T-helper 17 cell (primary cell): ENCODE measurements around the gene WDR89. TPM values are rescaled to one million over a fixed set of nuclear protein-coding genes. Genes with fewer than 3 reads are reported as not detected.
"Not testable (repeated sequence)": the region's sequence is repeated elsewhere in the genome, so short reads cannot be mapped to it uniquely, and the experiment has no call there.

ENCODE experiments used
- ATAC-seq: fragments of 150-1000 bp; cut with Tn5 transposase; 2 replicates; pipeline ENCODE4 v1.10.0; 2021; ENCODE audit warnings: mild to moderate bottlenecking, moderate library complexity
- DNase-seq, 3 donors: peaks; one replicate each; pipeline versions ENCODE4 v3.0.0 to v3.0.0-alpha.2; 2020 to 2021
- H3K9me3 ChIP-seq: one replicate; pipeline ENCODE4 v1.7.0; 2013; ENCODE audit warnings: low read length, mild to moderate bottlenecking; ENCODE audit not compliant: control insufficient read depth, poor library complexity, severe bottlenecking
- H3K27ac Mint-ChIP-seq: one replicate; pipeline ENCODE4 v1.8.0; 2022; ENCODE audit warnings: mild to moderate bottlenecking, moderate library complexity, mixed read lengths
- H3K27me3 Mint-ChIP-seq: one replicate; pipeline ENCODE4 v1.8.0; 2022; ENCODE audit warnings: mixed read lengths
- H3K36me3 Mint-ChIP-seq: one replicate; pipeline ENCODE4 v1.8.0; 2022; ENCODE audit warnings: low read depth, mixed read lengths
- H3K4me1 Mint-ChIP-seq: one replicate; pipeline ENCODE4 v1.8.0; 2022; ENCODE audit warnings: mild to moderate bottlenecking, mixed read lengths
- H3K4me3 Mint-ChIP-seq: one replicate; pipeline ENCODE4 v1.8.0; 2022; ENCODE audit warnings: mild to moderate bottlenecking, moderate library complexity, mixed read lengths
- total RNA-seq, 4 donors: library from RNA in 2 of 4; stranded (reverse) in 2 of 4; gene quantifications; one replicate each; pipeline ENCODE4 v1.2.3 and lab custom pipeline; 2022 to 2026

Gene WDR89
- total RNA-seq, 2 donors from 2014 or later: 12.1 to 13.5 TPM

GRCh38 chr14:63604626-63605025 is 37.0 kb downstream of the WDR89 start:
- no peak for ATAC-seq
- peaks cover 6% of the 10 kb centered on the region for H3K36me3 Mint-ChIP-seq
- no peak for DNase-seq
- H3K9me3 ChIP-seq: no peaks in the 10 kb centered on the region
- no peak overlapping the region for H3K27ac Mint-ChIP-seq
- H3K4me3 Mint-ChIP-seq: no peak overlapping the region
- H3K27me3 Mint-ChIP-seq: no peaks in the 10 kb centered on the region
- peaks cover 13% of the 10 kb centered on the region for H3K4me1 Mint-ChIP-seq

- peak overlapping the region; percentile 19 for H3K27ac Mint-ChIP-seq
These were observed 37.9 kb downstream of the WDR89 start for GRCh38 chr14:63603749-63604277.

GRCh38 chr14:63598807-63599206 is 42.9 kb downstream of the WDR89 start:
- no peak overlapping the region for H3K27ac Mint-ChIP-seq
- no peak overlapping the region for H3K4me3 Mint-ChIP-seq
- ATAC-seq (no peak), DNase-seq (no peak)
- peaks cover 3% of the 10 kb centered on the region for H3K4me1 Mint-ChIP-seq
- H3K9me3 ChIP-seq: no peaks in the 10 kb centered on the region
- H3K27me3 Mint-ChIP-seq: no peaks in the 10 kb centered on the region
- peaks cover 14% of the 10 kb centered on the region for H3K36me3 Mint-ChIP-seq

More at GRCh38 chr14:63603749-63604277, 37.9 kb downstream of the WDR89 start:
- H3K9me3 ChIP-seq: no peaks in the 10 kb centered on the region
- Mint-ChIP-seq H3K27me3 (no peaks in the 10 kb centered on the region), H3K36me3 (peaks cover 8% of the 10 kb centered on the region), H3K4me3 (no peak overlapping the region), H3K4me1 (peaks cover 13% of the 10 kb centered on the region)
- ATAC-seq: no peak
- DNase-seq: no peak

GRCh38 chr14:63596998-63597658 is 44.5 kb downstream of the WDR89 start:
- no peak for DNase-seq
- no peak overlapping the region for H3K4me3 Mint-ChIP-seq
- peaks cover 10% of the 10 kb centered on the region for H3K36me3 Mint-ChIP-seq
- ATAC-seq: no peak
- H3K27me3 Mint-ChIP-seq: no peaks in the 10 kb centered on the region
- peak overlapping the region; percentile 10 for H3K27ac Mint-ChIP-seq
- H3K4me1 Mint-ChIP-seq: no peaks in the 10 kb centered on the region
- no peaks in the 10 kb centered on the region for H3K9me3 ChIP-seq

- H3K4me3 Mint-ChIP-seq: no peak overlapping the region
- H3K4me1 Mint-ChIP-seq: no peaks in the 10 kb centered on the region
- no peak for DNase-seq
- no peaks in the 10 kb centered on the region for H3K27me3 Mint-ChIP-seq
- H3K36me3 Mint-ChIP-seq: peaks cover 8% of the 10 kb centered on the region
- no peaks in the 10 kb centered on the region for H3K9me3 ChIP-seq
- ATAC-seq: no peak
- no peak overlapping the region for H3K27ac Mint-ChIP-seq
These were observed 47.0 kb downstream of the WDR89 start for GRCh38 chr14:63594455-63595372.

- not testable (repeated sequence) for H3K4me3 Mint-ChIP-seq, DNase-seq, H3K27ac Mint-ChIP-seq, H3K4me1 Mint-ChIP-seq, H3K36me3 Mint-ChIP-seq, ATAC-seq, H3K9me3 ChIP-seq
- peaks cover 13% of the 10 kb centered on the region for H3K27me3 Mint-ChIP-seq
These were observed 58.6 kb downstream of the WDR89 start for GRCh38 chr14:63583046-63583445.

GRCh38 chr14:63581491-63581890 is 60.2 kb downstream of the WDR89 start:
- DNase-seq: no peak
- Mint-ChIP-seq H3K27ac (no peak overlapping the region), H3K4me3 (no peak overlapping the region), H3K4me1 (peaks cover 3% of the 10 kb centered on the region), H3K27me3 (peaks cover 17% of the 10 kb centered on the region), H3K36me3 (no peaks in the 10 kb centered on the region)
- no peaks in the 10 kb centered on the region for H3K9me3 ChIP-seq
- ATAC-seq: no peak

GRCh38 chr14:63578300-63578699 is 63.4 kb downstream of the WDR89 start:
- Mint-ChIP-seq H3K4me1 (peaks cover 3% of the 10 kb centered on the region), H3K36me3 (no peaks in the 10 kb centered on the region), H3K27me3 (peaks cover 23% of the 10 kb centered on the region), H3K4me3 (no peak overlapping the region), H3K27ac (no peak overlapping the region)
- ATAC-seq: no peak
- H3K9me3 ChIP-seq: no peaks in the 10 kb centered on the region
- DNase-seq: no peak

GRCh38 chr14:63573581-63573980 is 68.1 kb downstream of the WDR89 start:
- Mint-ChIP-seq H3K4me1 (no peaks in the 10 kb centered on the region), H3K36me3 (no peaks in the 10 kb centered on the region), H3K27me3 (peaks cover 14% of the 10 kb centered on the region), H3K27ac (no peak overlapping the region), H3K4me3 (no peak overlapping the region)
- no peak for DNase-seq
- no peaks in the 10 kb centered on the region for H3K9me3 ChIP-seq
- no peak for ATAC-seq

GRCh38 chr14:63565448-63565847 is 76.2 kb downstream of the WDR89 start:
- no peak overlapping the region for H3K27ac Mint-ChIP-seq
- no peak for DNase-seq
- H3K27me3 Mint-ChIP-seq: peaks cover 25% of the 10 kb centered on the region

GRCh38 chr14:63564318-63564717 is 77.4 kb downstream of the WDR89 start:
- no peak for DNase-seq
- ATAC-seq: no peak
- H3K4me1 Mint-ChIP-seq: no peaks in the 10 kb centered on the region
- no peaks in the 10 kb centered on the region for H3K36me3 Mint-ChIP-seq
- H3K27ac Mint-ChIP-seq: no peak overlapping the region
- H3K9me3 ChIP-seq: no peaks in the 10 kb centered on the region
- H3K27me3 Mint-ChIP-seq: peaks cover 25% of the 10 kb centered on the region
- H3K4me3 Mint-ChIP-seq: no peak overlapping the region

More at GRCh38 chr14:63565448-63565847, 76.2 kb downstream of the WDR89 start:
- no peak for ATAC-seq
- H3K9me3 ChIP-seq: no peaks in the 10 kb centered on the region
- Mint-ChIP-seq H3K36me3 (no peaks in the 10 kb centered on the region), H3K4me1 (no peaks in the 10 kb centered on the region), H3K4me3 (no peak overlapping the region)

- no peaks in the 10 kb centered on the region for H3K36me3 Mint-ChIP-seq
- ATAC-seq (no peak), DNase-seq (no peak)
- peaks cover 25% of the 10 kb centered on the region for H3K27me3 Mint-ChIP-seq
- H3K9me3 ChIP-seq: no peaks in the 10 kb centered on the region
- H3K4me1 Mint-ChIP-seq: no peaks in the 10 kb centered on the region
- H3K27ac Mint-ChIP-seq: no peak overlapping the region
- no peak overlapping the region for H3K4me3 Mint-ChIP-seq
These were observed 78.2 kb downstream of the WDR89 start for GRCh38 chr14:63563370-63564026.

- no peaks in the 10 kb centered on the region for H3K36me3 Mint-ChIP-seq
- H3K9me3 ChIP-seq: no peaks in the 10 kb centered on the region
- no peaks in the 10 kb centered on the region for H3K4me1 Mint-ChIP-seq
- DNase-seq (no peak), ATAC-seq (no peak)
- peaks cover 20% of the 10 kb centered on the region for H3K27me3 Mint-ChIP-seq
- H3K4me3 Mint-ChIP-seq: no peak overlapping the region
- no peak overlapping the region for H3K27ac Mint-ChIP-seq
These were observed 79.3 kb downstream of the WDR89 start for GRCh38 chr14:63562405-63562804.
